HG03139 (cell line): ENCODE results near the gene JAK3.
"Not testable (repeated sequence)": the region's sequence is repeated elsewhere in the genome, so short reads cannot be mapped to it uniquely, and the experiment has no call there.

ENCODE experiments used
- ATAC-seq: cut with Tn5 transposase; IDR thresholded peaks from one replicate; pipeline ENCODE4 v1.9.1; 2021; ENCODE audit not compliant: unreplicated experiment

JAK3 gene

DNA sequence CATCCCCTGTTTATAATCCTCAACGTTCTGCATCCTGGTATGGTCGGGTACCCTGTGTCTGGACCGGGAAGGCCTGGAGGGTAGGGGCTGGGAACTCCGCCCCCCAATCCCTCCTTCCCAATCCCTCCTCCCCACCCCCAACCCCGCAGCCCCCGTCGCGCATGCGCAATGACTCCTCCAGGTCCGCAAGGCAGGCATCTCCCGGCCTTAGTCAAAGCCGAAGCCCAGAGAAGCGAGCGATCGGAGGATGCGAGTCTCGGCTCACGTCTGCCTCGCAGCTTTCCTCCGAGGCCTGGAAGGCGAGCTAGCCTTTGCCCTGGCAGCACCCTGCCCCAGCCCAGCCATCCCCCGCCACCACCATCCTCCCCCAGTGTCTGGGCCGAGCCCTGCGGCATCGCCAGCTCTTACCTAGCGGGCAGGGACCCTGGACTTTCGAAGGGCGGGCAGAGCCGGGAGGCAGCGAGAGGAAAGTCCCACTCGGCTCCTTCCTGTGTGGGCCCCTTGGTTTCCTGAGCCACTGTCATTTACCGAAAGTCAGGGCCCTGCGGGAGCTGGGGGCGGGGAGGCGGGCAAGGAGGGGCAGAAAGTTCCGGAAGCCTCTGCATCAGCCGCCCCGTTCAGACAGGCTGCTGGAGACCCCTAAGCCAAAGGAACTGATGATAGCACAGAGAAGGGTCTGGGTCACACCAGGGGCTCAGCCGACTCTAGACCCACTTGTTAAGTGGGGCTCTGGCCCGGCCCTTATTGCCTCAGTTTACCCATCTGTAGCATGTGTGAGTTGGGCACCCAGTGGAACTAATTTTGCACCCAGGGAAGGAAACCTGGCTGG, at the start of gene JAK3:
TSS of gene JAK3 (minus strand) at position 445 of the 829 bp plus-strand sequence. CDS start 3,565 bp downstream, outside the sequence.
- ATAC-seq, result no peak

GRCh38 chr19:17893766-17894165, 46.0 kb upstream of the JAK3 start:
- no peak for ATAC-seq

DNA sequence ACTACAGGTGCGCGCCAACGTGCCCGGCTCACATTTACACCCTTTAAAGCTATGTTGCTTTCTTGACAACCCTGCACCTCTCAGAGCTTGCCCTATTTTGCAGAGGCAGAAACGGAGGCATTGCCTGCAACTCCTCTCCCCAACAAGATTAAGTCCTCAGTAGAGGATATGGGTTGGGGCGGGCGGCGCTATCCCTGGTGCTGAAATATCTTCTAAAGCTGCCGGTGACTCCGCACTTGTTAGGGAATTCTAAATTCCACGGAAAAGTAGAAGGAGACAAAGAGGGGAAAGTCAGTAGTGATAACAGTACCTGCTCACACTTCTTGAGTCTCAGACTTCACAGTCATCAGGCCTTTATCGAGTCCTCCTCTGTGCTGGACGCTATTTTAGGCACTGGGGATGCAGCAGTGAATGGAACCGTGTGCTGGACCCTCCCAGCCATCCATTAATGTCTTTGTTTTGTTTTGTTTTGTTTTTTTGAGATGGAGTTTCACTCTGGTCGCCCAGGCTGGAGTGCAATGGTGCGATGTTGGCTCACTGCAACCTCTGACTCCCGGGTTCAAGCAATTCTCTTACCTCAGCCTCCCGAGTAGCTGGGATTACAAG, 41.9 kb upstream of the JAK3 start:
- ATAC-seq, result no peak

DNA sequence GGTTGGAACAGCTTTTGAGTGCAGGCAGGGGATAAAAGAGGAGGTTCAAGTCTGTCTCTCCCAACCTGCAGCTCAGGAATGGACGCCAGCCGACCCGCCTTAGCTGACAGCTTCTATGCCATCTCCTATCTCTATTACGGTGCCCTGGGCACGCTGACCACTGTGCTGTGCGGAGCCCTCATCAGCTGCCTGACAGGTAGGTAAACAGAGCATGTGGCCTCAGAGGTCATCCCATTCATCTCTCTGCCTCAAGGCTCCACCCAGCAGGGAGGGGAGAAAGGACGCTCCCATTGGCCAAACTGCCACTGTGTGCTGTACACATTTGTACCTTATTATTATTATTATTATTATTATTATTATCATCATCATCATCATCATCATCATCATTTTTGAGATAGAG, 40.5 kb upstream of the JAK3 start:
- ATAC-seq, result no peak

DNA sequence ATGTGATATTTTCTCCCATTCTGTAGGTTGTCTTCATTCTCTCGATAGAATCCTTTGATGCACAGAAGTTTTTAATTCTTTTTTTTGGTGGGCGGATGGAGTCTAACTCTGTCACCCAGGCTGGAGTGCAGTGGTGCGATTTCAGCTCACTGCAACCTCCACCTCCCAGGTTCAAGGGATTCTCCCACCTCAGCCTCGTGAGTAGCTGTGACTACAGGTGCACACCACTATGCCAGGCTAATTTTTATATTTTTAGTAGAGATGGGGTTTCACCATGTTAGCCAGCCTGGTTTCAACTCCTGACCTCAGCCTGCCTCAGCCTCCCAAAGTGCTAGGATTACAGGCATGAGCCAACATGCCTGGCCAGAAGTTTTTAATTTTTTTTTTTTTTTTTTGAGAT, 39.4 kb upstream of the JAK3 start:
- not testable (repeated sequence) for ATAC-seq

GRCh38 chr19:17886515-17886914, 38.7 kb upstream of the JAK3 start:
- no peak for ATAC-seq

DNA sequence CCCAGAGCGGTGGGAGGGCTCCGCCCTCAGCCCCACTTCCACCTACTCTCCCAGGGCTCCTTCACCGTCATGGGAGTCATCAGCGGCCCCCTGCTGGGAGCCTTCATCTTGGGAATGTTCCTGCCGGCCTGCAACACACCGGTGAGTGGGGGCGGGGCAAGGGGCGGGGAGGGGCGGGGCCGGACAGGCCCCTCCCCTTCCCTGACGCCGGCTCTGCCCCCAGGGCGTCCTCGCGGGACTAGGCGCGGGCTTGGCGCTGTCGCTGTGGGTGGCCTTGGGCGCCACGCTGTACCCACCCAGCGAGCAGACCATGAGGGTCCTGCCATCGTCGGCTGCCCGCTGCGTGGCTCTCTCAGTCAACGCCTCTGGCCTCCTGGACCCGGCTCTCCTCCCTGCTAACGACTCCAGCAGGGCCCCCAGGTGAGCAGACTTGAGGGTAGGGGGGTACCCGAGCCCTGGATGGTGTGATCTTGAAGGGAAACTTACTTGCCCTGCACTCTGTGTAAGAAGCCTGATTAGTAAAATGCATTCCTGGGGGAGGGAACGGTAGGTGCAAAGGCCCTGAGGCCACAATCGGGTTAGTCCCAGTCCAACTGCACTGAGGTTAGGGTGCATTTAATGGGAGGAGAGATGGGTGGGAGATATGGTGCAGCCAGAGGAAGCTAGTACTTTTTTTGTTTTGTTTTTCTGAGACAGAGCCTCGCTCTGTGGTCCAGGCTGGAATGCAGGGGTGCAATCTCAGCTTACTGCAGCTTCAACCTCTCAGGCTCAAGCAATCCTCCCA, 36.0 kb upstream of the JAK3 start:
- no peak for ATAC-seq

DNA sequence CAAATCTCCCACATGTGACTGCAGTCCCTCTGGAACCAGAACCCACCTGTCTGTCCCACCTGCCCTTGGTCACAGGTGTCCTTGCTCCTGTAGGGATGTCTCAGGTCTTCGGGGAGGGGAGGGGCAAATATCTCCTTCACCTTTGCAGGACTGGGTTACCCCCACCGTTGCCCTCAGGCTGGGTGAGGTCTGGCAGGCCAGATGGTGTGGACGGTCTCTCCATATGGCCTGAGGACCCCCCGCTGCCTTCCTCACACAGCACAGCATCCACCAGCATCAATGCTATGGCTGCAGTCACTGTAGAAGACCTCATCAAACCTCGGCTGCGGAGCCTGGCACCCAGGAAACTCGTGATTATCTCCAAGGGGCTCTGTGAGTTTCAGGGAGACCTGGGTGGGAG, 33.9 kb upstream of the JAK3 start:
- ATAC-seq, result no peak

DNA sequence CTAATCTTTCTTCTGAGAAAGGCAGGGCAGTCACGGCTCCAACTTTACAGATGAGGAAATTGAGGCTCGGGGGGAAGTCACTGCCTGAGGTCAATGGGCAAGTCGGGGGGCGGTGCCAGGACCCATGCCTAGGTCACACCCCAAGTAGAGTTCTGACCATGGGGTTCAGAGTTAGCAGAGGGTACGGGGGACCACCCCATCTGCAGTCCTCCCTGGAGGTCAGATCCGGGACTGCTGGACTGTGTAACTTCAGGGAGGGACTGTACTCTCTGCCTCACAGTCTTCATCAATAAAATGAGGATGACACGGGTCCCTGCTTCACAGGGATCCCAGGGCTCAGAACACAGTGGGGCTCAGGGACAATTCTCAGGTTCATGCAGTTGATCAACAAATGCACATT, 31.7 kb upstream of the JAK3 start:
- no peak for ATAC-seq

DNA sequence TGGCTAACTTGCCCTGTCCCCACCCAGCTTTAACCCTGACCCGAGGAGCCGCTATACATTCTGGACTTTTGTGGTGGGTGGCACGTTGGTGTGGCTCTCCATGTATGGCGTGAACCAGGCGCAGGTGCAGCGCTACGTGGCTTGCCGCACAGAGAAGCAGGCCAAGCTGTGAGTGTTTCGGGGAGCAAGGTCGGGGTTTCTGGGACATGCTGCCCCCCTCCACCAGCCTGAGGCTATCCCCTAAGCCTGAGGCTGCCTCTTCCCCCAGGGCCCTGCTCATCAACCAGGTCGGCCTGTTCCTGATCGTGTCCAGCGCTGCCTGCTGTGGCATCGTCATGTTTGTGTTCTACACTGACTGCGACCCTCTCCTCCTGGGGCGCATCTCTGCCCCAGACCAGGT, 29.9 kb upstream of the JAK3 start:
- no peak for ATAC-seq

DNA sequence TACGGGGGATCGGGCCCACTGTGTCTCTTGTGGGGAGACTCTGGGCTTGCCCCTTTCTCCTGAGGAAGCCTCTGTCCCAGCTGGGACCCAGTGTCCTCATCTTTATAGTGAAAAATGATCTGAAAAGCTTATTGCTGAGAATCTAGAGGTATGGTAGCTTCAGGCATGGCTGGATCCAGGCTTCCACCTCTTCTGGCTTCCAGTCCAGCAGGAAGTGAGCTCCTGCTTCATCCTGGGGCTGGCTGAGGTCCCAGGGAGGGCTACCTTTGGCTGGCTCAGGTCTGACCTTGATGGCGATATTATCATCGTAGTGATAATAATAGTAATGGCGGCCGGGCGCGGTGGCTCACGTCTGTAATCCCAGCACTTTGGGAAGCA, 27.0 kb upstream of the JAK3 start:
- no peak for ATAC-seq

DNA sequence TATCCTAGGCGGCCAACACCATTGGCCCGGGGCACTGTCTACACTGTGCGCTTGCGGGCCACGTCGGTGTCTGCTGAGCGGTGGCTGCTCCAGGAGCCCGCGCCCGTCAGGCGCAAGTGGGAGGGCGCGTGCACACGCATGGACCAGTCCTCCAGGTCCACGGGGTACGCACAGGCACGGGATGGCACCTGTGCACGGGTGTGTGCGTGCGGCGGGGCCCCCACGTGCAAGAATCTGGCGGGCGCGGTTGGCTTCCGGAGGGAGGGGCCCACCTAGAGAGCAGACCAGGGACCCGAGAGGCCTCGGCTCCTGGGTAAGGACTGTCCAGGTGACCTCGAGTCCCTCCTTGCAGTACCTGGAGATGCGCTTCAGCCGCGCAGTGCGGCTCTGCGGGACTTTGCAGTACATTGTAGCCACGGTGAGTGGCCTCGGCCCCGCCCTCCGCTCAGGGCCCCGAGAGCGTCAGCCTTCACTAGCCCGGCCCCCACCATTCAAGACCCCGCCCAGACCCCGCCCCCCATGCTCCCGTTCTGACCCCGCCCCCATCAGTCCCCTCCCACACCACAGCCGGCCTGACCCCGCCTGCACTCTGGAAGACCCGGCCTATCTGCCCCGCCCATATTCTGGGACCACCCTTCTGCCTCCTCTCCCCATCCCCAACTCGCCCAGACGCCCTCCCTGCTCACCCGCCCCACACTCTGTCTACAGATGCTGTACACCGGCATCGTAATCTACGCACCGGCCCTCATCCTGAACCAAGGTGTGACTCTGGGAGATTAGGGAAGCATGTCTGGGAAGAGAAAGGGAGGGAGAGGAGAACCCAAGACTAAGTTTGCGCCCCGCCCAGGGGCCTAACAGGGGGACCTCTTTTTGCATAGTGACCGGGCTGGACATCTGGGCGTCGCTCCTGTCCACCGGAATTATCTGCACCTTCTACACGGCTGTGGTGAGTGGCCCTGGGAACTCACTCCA, 26.3 kb upstream of the JAK3 start:
- ATAC-seq, result no peak

GRCh38 chr19:17872251-17873001, 24.6 kb upstream of the JAK3 start:
- ATAC-seq, result no peak

GRCh38 chr19:17871878-17872250, 24.1 kb upstream of the JAK3 start, which contains the start of gene SLC5A5:
SLC5A5 (plus strand) TSS chr19:17871945; CDS start chr19:17872320, 375 bp downstream.
- no peak for ATAC-seq

GRCh38 chr19:17871032-17871877, 23.5 kb upstream of the JAK3 start:
- no peak for ATAC-seq

DNA sequence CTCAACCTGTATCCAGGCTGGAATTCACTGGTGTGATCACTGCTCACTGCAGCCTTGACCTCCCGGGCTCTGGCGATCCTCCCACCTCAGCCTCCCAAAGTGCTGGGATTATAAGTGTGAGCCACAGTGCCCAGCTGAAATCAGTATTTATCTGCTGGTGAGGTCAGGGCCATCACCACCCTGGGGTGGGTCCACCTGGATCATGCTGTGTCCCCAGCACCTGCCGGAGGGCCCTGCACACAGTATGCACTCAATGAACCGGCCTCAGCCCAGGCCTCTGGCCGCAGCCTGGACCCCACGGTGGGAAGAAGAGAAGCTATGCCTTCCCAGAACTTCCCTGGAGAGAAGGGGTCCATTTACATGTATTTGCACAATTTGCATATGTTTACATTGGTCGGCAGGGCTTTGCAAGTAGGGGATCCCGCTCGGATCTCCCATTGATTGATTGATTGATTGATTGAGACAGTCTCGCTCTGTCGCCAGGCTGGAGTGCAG, 21.4 kb upstream of the JAK3 start:
- no peak for ATAC-seq

DNA sequence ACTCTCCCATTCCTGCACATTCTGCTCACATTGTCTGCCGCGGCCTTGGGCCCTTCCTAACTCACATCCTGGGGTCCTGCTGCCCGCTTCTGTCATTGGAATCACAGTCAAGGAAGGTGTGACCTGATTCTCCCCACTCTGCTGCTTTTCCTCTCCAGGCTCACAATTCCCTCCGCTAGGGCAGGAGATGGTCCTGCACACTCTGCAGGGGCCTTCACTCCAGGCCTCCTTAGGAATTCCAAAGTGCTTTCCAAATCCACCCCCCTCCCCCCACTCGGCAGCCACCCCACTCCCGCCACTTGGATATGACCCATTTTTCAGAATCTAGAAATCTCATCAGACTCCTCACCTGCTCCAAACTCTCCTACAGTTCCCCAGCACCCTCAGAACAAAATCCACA, 20.9 kb upstream of the JAK3 start:
- ATAC-seq, result no peak

DNA sequence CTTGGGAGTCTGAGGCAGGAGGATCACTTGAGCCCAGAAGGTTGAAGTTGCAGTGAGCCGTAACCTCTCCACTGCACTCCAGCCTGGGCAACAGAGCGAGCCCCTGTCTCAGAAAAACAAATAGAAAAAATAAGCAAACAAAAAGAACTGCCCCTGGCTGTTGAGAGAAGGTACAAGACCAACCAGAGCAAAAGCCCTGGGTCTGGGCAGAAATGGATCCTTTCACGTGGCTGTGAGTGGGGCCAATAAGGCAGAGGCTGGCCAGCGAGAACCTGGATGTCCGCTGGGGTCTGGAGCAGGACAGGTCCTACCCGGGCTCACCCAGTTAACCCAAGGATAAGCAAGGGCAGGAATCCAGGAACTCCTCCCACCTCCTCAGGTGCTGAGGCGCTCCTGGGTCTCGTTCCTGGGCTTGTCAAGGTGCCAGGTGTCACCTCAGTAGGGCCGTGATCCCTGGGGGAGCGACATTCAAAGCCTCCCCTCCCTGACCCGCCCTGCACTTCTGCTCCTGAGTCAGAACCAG, 19.2 kb upstream of the JAK3 start:
- no peak for ATAC-seq
